ENCODE results near the gene GATA2.

GATA2 gene

DNA sequence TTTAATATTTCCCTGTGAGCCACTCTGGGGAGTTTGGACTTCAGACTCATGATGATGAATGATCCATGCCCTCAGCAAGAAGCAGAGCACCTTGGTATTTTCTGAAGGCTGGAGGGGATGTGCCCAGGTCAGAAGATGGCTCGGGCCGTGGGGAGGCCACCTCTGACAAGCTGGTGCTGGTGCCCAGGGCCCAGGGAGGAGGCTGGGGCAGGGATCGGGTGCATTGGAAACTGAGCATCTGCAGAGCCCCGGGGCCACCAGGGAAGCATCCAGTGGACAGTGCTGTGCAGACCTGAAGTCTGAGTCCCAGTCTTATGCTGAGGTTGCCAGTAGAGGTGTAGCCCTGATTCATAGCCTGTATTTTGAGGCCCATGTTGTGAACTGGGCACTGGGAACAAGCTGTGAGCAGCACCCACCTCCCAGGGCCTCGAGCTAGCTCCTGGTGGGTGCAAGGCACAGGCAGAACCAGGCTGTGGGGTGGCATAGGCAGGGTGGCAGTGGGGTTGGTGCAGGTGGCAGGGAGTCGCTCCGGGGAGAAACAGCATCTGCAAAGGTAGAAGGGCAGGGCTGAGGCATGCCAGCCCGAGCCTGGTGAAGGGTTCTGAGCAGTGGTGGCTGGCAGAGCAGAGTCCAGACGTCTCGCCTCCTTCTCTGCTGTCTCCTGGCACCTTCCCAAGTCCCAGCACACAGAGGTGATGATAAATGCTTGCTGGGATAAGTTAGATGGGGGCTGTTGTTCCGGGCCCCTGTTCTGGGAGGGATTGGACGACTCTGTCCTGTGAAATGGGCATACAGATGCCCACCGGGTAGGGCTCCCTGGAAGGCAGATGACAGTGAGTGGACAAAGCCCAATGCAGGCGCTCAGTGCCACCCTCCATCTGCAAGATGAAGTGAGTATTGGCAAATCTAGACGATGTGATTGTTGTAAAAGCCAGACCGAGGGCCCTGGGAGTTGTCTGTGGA is 36.9 kb downstream of the GATA2 start:
- no peak for DNase-seq

DNA sequence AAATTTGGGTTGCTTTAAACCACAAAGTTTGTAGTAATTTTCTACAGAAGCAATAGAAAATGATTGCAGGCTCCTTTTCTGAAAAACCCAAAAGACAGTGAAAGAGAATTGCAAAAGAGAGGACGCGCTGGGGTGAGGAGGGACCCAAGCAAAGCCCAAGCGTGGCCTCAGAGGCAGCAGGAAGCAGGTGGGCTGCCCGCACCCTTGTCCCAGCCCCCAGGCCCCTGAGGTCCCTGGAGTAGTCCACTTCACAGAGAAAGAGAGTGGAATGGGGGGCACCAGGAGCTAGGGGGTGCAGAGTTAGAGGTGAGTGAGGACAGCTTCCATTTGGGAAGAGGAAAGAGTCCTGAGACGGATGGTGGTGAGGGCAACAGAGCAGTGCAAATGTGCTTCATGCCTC is 37.9 kb downstream of the GATA2 start:
- DNase-seq: no peak

DNA sequence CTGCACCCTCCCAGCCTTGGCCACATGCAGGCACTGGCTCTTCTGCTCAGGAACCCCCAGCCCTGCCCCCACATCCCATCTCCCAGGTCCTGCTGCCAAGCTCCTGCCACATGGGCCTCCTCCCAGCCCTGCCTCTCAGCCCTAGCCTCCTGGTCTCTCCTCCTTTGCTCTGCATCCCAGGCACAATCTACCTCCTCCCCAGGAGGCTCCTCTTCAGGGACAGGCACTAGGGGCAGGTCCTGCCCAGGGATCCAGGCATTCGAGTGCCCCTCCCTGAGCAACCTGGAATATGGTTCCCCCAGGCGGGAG is 38.7 kb downstream of the GATA2 start:
- DNase-seq: no peak

- DNase-seq: no peak
Observed at GRCh38 chr3:128453501-128454309, 39.3 kb downstream of the GATA2 start.

- DNase-seq: no peak
Observed at GRCh38 chr3:128452678-128453275, 40.2 kb downstream of the GATA2 start.

DNA sequence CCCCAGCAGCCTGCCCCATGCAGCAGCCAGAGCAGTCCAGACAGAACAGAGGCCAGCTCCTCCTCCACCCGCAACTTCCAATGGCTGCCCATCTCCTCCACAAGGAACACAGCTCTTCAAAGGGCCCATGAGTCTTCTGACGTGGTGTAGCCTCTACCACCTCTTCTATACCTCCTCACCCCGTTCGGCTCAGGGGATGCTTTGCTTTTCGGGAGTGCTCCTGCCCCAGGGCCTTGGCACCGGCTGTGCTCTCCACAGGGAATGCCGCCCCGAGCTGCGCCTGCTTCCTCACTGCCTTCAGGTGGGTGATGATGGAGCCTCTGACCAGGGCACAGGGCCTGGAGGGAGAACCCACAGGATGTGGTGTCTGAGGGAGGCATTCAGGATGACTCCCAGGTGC is 40.9 kb downstream of the GATA2 start:
- no peak for DNase-seq

DNA sequence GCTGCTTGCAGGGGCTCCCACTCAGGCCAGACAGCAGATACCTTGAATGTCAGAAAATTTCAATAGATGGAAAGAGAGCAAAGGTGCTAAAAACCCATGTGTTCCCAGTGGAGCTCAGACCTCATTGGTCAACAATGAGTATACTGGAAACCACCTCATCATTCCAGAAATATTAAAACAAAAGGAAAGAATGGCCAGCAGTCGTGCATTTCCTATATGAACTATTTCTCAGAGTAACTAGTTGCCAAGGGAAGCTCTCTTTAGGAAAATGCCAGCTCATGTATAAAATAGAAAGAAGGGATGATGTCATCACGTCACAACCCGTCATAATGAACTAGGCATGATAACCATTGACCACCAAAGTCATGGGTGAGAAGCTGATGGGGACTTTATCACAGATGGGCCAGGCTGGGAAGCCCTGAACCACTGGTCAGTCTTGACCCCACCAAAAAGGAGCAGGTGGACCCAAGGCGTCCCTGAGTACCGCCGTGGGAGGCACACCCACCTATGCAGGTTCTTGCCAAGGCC is 43.8 kb downstream of the GATA2 start:
- DNase-seq: no peak

- DNase-seq: no peak
Observed at GRCh38 chr3:128448491-128448890, 44.5 kb downstream of the GATA2 start.

DNA sequence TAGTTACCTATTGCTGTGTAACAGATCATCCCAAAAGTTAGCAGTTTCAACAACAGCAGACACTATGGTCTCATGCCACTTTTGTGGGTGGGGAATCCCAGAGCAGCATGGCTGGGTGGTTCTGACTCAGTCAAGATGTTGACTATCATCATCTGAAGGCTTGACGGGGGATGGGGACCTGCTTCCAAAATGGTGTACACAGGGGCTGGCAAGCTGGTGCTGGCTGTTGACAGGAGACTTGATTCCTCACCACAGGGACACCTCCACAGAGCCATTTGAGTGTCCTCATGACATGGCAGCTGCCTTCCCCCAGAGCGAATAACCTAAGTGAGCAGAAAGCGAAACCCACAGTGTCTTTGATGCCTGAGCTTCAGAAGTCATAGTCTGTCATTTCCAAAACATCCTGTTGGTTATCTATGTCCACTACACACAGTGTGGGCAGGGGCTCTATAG is 45.4 kb downstream of the GATA2 start:
- no peak for DNase-seq

GRCh38 chr3:128446821-128447220 is 46.2 kb downstream of the GATA2 start:
- no peak for DNase-seq

GRCh38 chr3:128445357-128445756 is 47.6 kb downstream of the GATA2 start:
- DNase-seq: no peak

DNA sequence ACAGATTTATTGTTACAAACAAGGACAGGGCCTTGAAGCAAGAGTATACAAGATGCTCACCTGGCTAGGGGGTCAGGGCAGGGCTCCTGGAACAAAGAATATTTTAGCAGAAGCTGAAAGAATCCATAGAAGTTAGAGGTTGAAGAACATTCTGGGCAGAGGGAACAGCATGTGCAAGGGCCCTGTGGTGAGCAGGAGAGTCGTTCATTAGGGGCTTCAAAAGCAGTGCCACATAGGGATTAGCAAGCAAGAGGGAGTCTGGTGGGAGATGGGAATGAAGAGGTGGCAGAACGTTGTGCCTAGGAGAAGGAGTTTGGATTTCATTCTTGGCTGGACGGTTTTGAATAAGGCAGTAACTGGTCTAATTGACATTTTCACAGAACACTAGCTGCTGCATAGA is 49.2 kb downstream of the GATA2 start:
- DNase-seq: no peak

- no peak for DNase-seq
Observed at GRCh38 chr3:128442949-128443348, 50.1 kb downstream of the GATA2 start.

GRCh38 chr3:128442070-128442469 is 50.9 kb downstream of the GATA2 start:
- no peak for DNase-seq

- peak; percentile 36 for DNase-seq
Observed at GRCh38 chr3:128439226-128439625, 53.8 kb downstream of the GATA2 start.

DNA sequence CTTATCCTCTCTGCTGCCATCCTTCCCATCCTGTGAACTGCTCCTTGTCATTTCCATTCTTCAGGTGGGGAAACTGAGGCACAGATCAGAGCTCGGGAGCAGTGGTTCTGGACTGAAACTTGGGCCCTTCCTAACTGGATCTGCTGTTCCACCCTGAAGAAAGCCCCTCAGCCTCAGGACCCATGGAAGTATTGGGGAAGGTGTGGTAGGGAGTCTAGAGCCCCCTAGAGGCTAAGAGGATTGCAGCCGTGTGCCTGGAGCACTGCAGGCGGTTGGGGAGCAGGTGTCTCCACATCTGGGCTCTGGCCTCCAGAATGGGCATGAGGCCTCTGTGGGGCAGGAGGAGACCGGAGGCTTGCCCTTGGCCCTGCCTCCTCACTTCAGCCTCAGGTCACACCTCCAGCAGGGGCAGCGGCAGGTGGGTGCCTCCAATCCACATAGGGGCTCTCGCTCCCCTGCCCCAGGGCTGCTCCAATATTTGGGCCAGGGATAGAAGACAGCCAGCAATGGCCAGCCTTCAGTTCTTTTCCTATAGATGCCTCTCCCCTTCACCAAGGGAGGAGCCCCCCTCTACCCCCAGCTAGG is 54.4 kb downstream of the GATA2 start:
- no peak for DNase-seq

DNA sequence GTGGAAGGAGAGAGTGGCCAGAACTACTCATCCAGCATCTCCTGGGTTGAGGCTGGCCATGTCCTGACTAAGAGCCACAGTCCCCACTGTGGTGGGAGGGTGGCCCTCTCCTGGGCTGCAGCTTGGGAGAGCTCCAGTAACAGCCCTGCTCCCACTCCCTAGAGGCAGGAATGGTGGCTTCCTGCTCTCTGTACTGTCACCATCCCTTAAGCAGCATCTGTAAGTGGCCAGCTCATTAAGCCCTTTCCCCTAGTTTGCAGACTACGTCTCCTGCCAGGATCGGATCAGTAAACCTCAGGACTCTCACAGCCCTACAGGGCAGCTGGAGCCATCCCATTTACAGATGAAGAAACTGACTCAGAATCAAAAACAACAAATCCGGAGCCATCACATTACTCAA is 56.8 kb downstream of the GATA2 start:
- no peak for DNase-seq

GRCh38 chr3:128435561-128435960 is 57.4 kb downstream of the GATA2 start:
- DNase-seq: no peak

DNA sequence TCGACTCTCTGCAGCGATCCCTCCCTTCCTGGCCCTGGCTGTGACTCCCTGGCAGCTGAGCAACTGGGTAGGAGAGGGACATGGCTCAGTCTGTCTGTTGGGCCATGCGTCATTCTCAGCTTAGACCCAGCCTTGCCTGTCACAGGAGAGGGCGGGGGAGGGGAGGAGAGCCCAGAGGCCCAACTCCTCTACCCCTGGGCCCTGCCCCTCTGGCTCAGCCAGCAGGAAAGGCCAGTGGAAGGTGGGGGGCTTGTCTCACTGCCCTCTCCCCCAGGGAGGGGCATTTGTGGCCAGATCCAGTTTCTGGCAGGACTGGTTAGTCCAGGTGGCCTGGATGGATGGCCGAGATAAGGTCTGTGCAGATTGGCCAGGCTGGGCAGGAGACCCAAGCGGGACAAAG is 57.9 kb downstream of the GATA2 start:
- DNase-seq: no peak

DNA sequence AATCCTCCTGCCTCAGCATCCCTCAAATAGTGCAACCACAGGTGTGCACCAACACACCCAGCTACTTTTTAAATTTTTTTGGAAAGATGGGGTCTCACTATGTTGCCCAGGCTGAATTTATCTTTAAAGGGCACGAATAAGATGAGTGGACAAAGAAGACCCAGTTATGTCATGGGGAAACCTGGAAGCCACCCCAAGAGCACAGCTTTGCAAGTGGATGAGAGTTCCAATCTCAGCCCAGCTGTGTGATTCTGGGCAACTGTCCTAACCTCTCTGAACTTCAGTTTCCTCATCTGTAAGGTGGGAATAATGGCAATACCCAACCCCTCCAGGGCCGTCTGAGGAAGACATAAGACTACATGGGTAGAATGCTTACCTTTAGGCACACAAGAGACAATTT is 58.5 kb downstream of the GATA2 start:
- DNase-seq: no peak

DNA sequence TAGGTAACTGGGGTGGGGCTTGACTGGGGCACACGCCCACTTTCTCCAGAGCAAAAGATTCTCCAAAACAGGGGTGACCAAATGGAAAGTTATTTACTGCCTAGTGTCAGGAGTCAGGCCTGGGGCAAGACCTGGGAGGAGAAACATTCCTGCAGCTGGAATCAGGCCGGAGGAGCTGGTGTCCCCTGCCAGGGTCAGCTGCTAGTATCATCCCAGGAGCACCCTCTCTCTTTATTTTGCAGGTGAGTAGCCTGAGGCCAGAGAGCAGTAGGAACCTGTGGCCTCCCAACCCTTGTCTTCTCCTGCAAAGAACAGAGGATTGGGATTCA is 59.2 kb downstream of the GATA2 start:
- no peak for DNase-seq

GRCh38 chr3:128432971-128433836 is 59.8 kb downstream of the GATA2 start:
- no peak for DNase-seq
